ENCODE measurements around the gene MMD.

MMD gene

DNA sequence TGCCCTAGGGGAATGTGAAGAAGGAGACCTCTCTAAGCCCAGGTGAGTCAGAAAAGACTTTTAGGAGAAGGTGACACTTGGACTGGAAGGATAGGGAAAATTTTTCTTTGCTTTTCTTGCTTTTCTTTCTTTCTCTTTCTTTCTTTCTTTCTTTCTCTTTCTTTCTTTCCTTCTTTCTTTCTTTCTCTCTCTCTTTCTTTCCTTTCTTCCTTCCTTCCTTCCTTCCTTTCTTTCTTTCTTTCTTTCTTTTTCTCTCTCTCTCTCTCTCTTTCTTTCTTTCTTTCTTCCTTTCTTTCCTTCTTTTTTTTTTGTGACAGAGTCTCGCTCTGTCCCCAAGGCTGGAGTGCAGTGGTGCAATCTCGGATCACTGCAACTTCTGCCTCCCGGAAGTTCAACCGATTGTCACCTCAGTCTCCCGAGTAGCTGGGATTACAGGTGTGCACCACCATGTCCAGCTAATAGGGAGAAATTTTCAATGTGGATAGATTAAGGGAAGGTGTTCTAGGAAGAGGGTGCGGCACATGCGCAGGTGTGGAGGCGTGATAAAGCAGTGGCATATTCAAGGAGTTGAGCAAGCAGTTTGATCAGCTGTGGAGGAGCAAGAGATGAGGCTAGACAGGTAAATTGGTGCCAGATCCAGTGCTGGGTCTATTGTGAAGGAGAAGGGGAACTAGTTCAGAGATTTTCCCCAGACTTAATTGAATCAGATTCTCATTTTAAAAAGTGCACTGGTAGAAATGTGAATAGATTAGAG lies 40.4 kb downstream of the MMD start:
- TF ChIP-seq, protein P1, sequence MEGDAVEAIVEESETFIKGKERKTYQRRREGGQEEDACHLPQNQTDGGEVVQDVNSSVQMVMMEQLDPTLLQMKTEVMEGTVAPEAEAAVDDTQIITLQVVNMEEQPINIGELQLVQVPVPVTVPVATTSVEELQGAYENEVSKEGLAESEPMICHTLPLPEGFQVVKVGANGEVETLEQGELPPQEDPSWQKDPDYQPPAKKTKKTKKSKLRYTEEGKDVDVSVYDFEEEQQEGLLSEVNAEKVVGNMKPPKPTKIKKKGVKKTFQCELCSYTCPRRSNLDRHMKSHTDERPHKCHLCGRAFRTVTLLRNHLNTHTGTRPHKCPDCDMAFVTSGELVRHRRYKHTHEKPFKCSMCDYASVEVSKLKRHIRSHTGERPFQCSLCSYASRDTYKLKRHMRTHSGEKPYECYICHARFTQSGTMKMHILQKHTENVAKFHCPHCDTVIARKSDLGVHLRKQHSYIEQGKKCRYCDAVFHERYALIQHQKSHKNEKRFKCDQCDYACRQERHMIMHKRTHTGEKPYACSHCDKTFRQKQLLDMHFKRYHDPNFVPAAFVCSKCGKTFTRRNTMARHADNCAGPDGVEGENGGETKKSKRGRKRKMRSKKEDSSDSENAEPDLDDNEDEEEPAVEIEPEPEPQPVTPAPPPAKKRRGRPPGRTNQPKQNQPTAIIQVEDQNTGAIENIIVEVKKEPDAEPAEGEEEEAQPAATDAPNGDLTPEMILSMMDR (IDR thresholded peaks at IDR 0.05; ENCODE audit: extremely low read depth, insufficient read depth, missing control alignments): no peak
- DNase-seq (ENCODE audit: low spot score): no peak
- in situ Hi-C loops (cut with MboI; ENCODE audit: low pct_unique_long_range_greater_than_20kb, low sequenced_read_pairs, unreplicated experiment): no loop called here

DNA sequence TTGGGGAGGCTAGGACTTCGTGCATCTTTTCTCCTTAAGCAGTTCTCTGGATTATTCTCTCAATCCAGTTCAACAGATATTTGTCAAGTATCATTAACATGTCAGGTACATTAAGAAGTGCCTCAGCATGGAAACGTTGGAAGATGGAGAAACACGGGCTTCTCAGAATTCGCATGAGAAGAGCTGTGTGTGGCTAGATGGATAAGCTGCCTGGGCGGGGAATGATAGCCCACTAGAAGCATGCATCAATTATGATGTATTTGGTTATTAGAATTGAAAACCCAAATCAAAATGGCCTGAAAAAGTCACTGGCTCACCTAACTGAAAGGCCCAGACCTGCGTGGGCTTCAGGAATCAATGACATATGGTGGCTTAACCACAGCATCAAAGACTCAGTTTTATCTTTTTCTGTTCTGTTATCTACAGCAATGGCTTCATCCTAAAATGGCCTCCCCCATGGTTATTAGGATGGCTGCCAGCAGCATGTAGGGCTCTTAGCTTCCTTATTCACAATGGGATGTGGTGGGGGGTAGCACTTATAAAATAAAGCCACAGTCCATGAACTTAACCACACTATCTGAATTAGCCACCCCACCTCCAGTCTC lies 43.9 kb downstream of the MMD start:
- in situ Hi-C loops (cut with MboI; ENCODE audit: low pct_unique_long_range_greater_than_20kb, low sequenced_read_pairs, unreplicated experiment): no loop called here
- DNase-seq (ENCODE audit: low spot score): no peak
- TF ChIP-seq, protein P1 (IDR thresholded peaks at IDR 0.05; ENCODE audit: extremely low read depth, insufficient read depth, missing control alignments): no peak

DNA sequence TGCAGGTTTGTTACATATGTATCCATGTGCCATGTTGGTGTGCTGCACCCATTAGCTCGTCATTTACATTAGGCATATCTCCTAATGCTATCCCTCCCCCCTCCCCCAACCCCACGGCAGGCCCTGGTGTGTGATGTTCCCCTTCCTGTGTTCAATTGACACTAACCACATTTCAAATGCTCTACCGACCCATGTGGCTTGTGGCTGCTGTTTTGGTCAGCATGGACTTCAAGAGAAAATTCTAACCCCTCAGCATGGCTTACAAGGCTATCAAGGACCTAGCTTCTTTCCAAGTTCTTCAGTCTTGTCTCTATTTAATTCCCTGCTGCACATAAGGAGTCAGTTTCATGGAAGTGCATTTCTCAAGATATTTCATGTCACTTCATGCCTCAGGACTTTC lies 52.9 kb downstream of the MMD start:
- TF ChIP-seq, protein P1 (IDR thresholded peaks at IDR 0.05; ENCODE audit: extremely low read depth, insufficient read depth, missing control alignments): no peak
- in situ Hi-C loops (cut with MboI; ENCODE audit: low pct_unique_long_range_greater_than_20kb, low sequenced_read_pairs, unreplicated experiment): no loop called here

DNA sequence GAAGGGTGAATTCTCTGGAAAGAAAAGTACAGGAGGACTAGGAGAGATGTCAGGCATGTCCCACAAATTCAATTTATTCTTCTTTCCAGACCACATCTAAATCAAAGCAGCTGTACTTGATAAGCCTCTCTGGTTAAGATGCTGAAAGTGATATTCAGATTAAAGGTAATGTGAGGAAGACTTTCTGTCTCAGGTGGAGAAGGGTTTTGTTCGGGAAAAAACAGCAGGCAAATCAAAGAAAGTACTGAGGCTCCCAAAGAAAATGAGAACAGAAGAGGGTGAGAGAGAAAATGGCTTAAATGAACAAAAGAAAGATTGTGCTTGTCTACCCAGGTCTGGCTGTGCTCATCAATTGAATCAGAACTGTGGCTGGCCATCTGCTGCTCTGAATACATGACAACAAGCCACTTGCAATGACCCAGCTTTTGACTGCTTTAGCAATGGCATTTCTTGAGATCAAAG lies 55.6 kb downstream of the MMD start:
- in situ Hi-C loops (cut with MboI; ENCODE audit: low pct_unique_long_range_greater_than_20kb, low sequenced_read_pairs, unreplicated experiment): no loop called here
- DNase-seq (ENCODE audit: low spot score): no peak
- TF ChIP-seq, protein P1 (IDR thresholded peaks at IDR 0.05; ENCODE audit: extremely low read depth, insufficient read depth, missing control alignments): no peak

More for the DNA sequence above, 52.9 kb downstream of the MMD start:
- DNase-seq (ENCODE audit: low spot score): no peak

DNA sequence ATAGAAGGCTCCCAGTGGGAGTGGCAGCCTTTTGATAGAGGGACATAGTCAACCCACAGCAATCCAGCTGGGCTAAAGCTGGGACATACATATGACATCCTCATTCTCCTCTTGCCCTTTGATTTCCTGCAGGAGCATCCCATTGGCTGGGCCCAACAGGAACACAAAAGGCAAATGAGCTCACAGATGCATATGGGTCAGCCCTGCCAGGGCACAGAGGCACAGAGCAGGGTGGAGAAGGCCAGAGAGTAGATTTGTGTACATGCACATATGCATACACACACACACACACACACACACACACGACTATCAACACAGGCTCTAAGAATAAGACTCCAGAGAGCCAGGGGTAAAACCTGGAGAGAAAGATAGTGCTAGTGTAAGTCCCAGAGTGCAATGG lies 58.6 kb downstream of the MMD start:
- TF ChIP-seq, protein P1 (IDR thresholded peaks at IDR 0.05; ENCODE audit: extremely low read depth, insufficient read depth, missing control alignments): no peak
- in situ Hi-C loops (cut with MboI; ENCODE audit: low pct_unique_long_range_greater_than_20kb, low sequenced_read_pairs, unreplicated experiment): no loop called here

DNA sequence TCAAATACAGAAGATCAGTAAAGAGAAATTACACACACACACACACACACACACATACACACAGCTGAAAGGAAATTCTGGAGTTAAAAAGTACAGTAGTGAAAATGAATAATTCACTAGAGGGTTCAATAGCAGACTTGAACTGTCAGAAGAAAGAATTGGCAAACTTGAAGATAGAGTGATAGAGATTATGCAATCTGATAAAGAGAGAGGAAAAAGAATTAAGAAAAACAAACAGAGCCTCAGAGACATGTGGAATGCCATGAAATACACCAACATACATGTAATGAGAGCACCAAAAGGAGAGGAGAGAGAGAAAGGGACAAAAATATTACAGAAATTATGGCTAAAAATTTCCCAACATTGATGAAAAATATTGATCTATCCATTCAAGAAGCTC lies 60.7 kb downstream of the MMD start:
- in situ Hi-C loops (cut with MboI; ENCODE audit: low pct_unique_long_range_greater_than_20kb, low sequenced_read_pairs, unreplicated experiment): no loop called here
- TF ChIP-seq, protein P1 (IDR thresholded peaks at IDR 0.05; ENCODE audit: extremely low read depth, insufficient read depth, missing control alignments): no peak
- DNase-seq (ENCODE audit: low spot score): no peak

More for the DNA sequence above, 58.6 kb downstream of the MMD start:
- DNase-seq (ENCODE audit: low spot score): no peak
